ENCODE results near the gene BRMS1.
A peak's percentile ranks its signal among the peaks of the same experiment; 100 is the strongest.

The BRMS1 gene

DNA sequence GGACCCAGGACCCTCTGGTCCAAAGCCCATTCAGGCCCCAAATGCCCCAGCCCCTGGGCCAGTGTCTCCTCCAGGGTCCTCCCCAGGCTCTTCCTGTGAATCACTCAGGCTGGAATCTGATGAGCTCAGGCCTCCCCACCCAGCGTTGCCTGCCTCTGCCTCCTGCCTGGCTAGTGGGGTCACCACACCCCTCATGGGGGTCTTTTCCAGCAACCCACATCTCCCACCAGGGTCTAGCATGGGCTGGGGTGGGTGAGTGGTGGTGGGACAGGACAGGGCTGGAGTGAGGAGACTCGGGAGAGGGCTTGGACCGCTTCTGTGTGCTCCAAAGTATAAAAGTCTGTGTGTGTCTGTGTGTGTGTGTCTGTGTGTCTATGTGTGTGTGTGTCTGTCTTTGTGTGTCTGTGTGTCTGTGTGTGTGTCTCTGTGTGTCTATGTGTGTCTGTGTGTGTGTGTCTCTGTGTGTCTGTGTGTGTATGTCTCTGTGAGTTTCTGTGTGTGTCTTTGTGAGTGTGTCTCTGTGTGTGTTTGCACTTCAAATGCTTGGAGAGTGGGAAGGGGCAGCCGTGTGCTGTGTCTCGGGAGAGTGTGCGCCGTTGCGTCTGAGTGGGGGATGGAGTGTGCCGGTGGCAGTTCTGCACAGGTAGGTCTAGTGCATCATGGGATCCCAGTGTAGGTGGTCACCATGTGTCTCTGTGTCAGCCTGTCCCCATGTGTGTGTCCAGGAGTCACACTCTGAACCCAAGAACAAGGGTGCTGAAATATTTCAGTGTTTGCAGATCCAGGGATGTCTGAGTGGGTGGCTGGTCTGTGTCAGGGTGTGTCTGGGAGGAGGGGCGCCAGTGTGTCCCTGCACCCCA lies 17.5 kb downstream of the BRMS1 start:
- WGBS (ENCODE audit: insufficient coverage), result 97% methylated on average over 9 of the region's 10 CpGs
- no peak for DNase-seq
- H3K4me3 ChIP-seq (ENCODE audit: control insufficient read depth in 1 of 7, extremely low read depth in 1 of 7, insufficient read depth in 4 of 7, low read depth in 2 of 7, low read length in 6 of 7), result no peak overlapping the region
- H3K9me3 ChIP-seq (ENCODE audit: control extremely low read depth in 1 of 5, control insufficient read depth in 4 of 5, insufficient read depth in 2 of 5, low read depth in 1 of 5, low read length in 4 of 5), result no peaks in the 10 kb centered on the region
- CTCF ChIA-PET, result interaction anchor here (1.6 to 4.0 kb wide), 2 partner anchors 10 to 16 kb away, joined by 7 to 44 read pairs; partner anchors contain the start of gene CD248
- H3K4me1 ChIP-seq (ENCODE audit: control extremely low read depth in 1 of 4, control insufficient read depth in 4 of 4, insufficient read depth in 4 of 4, low read length in 3 of 4), result peaks cover 0 to 37% (median 24%) of the 10 kb centered on the region in 4 experiments
- POLR2A ChIA-PET, result no interaction called here
- H3K27me3 ChIP-seq (replicated peaks in 2 of 5; ENCODE audit: control insufficient read depth in 4 of 5, insufficient read depth in 5 of 5, low read length in 4 of 5), result no peaks in the 10 kb centered on the region
- no peaks in the 10 kb centered on the region for H3K36me3 ChIP-seq (ENCODE audit: control insufficient read depth in 4 of 4, insufficient read depth in 4 of 4, low read length in 3 of 4)
- no peak overlapping the region for H3K27ac ChIP-seq (ENCODE audit: insufficient read depth in 1 of 2, low read depth in 1 of 2, low read length in 2 of 2, poor library complexity in 1 of 2, severe bottlenecking in 2 of 2)

DNA sequence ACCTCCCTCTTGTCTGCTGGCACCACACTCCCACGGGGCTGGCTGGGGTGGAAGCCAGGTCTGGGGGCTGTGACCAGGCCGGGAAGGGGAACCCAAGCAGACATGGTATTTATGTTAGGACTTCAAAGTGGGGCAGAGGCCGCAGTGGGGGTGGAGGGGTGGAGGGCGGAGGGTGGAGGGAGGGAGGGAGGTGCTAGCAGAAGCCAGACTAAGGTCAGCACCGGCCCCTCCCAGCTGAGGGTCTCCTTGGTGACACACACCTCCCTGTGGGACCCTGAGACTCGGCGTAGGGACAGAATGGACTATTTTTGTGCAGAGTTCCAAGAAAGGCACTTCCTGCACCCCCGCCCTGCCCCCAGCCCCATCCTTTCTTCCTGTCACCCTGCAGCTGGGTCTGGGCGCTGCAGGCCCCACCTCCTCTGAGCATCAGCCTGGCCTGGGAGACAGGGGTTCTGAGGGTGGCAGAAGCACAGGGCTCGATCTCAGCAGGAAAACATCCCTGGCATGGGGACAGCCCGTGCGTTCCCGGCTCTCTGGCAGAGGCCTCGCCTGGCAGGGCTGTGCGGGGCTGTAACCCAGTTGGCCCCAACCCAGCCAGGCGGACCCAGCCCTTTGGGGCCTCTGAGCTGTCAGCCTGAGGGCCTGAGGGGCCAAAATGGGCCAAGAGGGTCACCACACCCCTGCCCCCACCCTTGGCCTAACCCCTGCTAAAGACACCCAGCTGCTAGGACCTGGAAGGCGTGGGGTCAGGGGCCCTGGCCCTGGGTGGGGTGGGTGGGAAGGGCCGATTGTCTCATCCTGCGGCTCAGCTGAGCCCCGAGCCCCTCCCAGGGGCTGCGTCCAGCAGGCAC lies 18.4 kb downstream of the BRMS1 start:
- Histone ChIP-seq H3K9me3 (ENCODE audit: control extremely low read depth in 1 of 5, control insufficient read depth in 4 of 5, insufficient read depth in 2 of 5, low read depth in 1 of 5, low read length in 4 of 5) (no peaks in the 10 kb centered on the region), H3K27me3 (replicated peaks in 2 of 5; ENCODE audit: control insufficient read depth in 4 of 5, insufficient read depth in 5 of 5, low read length in 4 of 5) (no peaks in the 10 kb centered on the region), H3K36me3 (ENCODE audit: control insufficient read depth in 4 of 4, insufficient read depth in 4 of 4, low read length in 3 of 4) (no peaks in the 10 kb centered on the region), H3K4me3 (ENCODE audit: control insufficient read depth in 1 of 7, extremely low read depth in 1 of 7, insufficient read depth in 4 of 7, low read depth in 2 of 7, low read length in 6 of 7) (no peak overlapping the region), H3K4me1 (ENCODE audit: control extremely low read depth in 1 of 4, control insufficient read depth in 4 of 4, insufficient read depth in 4 of 4, low read length in 3 of 4) (peaks cover 0 to 37% (median 24%) of the 10 kb centered on the region in 4 experiments), H3K27ac (ENCODE audit: insufficient read depth in 1 of 2, low read depth in 1 of 2, low read length in 2 of 2, poor library complexity in 1 of 2, severe bottlenecking in 2 of 2) (no peak overlapping the region)
- ChIA-PET CTCF (interaction anchor here (1.6 to 4.0 kb wide), 2 partner anchors 9 to 15 kb away, joined by 7 to 44 read pairs; partner anchors contain the start of gene CD248), POLR2A (no interaction called here)
- DNase-seq, result no peak
- 52% methylated on average over 18 of the region's 21 CpGs for WGBS (ENCODE audit: insufficient coverage)

DNA sequence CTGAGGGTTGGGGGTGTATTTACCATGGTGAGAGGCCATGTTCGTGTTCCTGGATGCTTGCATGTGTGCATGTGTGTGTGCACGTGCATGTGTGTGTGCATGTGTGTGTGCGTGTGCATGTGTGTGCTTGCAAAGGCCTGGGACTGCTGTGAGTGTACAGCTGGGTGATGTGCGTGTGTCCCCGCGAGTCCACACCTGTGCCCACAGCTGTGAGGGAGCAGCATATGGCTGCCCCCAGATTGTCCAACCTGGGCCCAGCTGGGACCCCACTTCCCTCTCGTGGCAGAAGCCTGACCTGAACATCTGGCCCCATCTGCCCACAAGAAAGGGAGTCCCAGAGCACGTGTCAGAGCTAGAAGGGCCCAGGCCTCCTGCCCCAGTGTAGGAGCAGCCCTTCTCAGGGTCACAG lies 19.6 kb downstream of the BRMS1 start:
- no peaks in the 10 kb centered on the region for H3K27me3 ChIP-seq (replicated peaks in 2 of 5; ENCODE audit: control insufficient read depth in 4 of 5, insufficient read depth in 5 of 5, low read length in 4 of 5)
- no peak overlapping the region for H3K27ac ChIP-seq (ENCODE audit: insufficient read depth in 1 of 2, low read depth in 1 of 2, low read length in 2 of 2, poor library complexity in 1 of 2, severe bottlenecking in 2 of 2)
- peaks cover 0 to 37% (median 24%) of the 10 kb centered on the region in 4 experiments for H3K4me1 ChIP-seq (ENCODE audit: control extremely low read depth in 1 of 4, control insufficient read depth in 4 of 4, insufficient read depth in 4 of 4, low read length in 3 of 4)

DNA sequence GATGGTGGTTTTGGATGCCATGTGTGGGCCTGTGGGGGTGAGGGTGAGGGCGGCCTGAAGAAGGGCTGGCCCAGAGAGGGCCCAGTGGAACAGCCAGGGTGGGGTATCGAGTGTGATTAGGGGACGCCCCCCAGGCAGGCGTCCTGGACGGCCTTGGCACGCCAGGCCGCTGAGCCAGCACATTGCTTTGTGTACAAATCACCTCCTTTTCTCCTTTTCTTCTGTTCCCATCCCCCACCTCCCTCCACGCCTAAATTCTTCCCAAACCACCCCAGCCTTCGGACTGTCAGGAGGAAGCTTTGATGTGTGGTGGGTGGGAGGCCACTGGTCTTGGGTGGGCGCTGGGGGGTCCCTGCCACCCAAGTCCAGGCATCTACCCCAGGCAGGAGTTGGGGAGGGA lies 20.2 kb downstream of the BRMS1 start:
- WGBS (ENCODE audit: insufficient coverage), result 100% methylated on average over 3 of the region's 10 CpGs
- CTCF ChIA-PET, result interaction anchor here (1.4 to 4.0 kb wide), 2 partner anchors 13 to 30 kb away, joined by 3 to 44 read pairs; no protein-coding TSS in a partner anchor
- Histone ChIP-seq H3K27me3 (replicated peaks in 2 of 5; ENCODE audit: control insufficient read depth in 4 of 5, insufficient read depth in 5 of 5, low read length in 4 of 5) (no peaks in the 10 kb centered on the region), H3K27ac (ENCODE audit: insufficient read depth in 1 of 2, low read depth in 1 of 2, low read length in 2 of 2, poor library complexity in 1 of 2, severe bottlenecking in 2 of 2) (no peak overlapping the region), H3K4me1 (ENCODE audit: control extremely low read depth in 1 of 4, control insufficient read depth in 4 of 4, insufficient read depth in 4 of 4, low read length in 3 of 4) (peaks cover 0 to 37% (median 24%) of the 10 kb centered on the region in 4 experiments), H3K4me3 (ENCODE audit: control insufficient read depth in 1 of 7, extremely low read depth in 1 of 7, insufficient read depth in 4 of 7, low read depth in 2 of 7, low read length in 6 of 7) (no peak overlapping the region), H3K36me3 (ENCODE audit: control insufficient read depth in 4 of 4, insufficient read depth in 4 of 4, low read length in 3 of 4) (no peaks in the 10 kb centered on the region), H3K9me3 (ENCODE audit: control extremely low read depth in 1 of 5, control insufficient read depth in 4 of 5, insufficient read depth in 2 of 5, low read depth in 1 of 5, low read length in 4 of 5) (no peaks in the 10 kb centered on the region)
- no peak for DNase-seq
- POLR2A ChIA-PET, result no interaction called here

More for the DNA sequence above, 19.6 kb downstream of the BRMS1 start:
- Histone ChIP-seq H3K4me3 (ENCODE audit: control insufficient read depth in 1 of 7, extremely low read depth in 1 of 7, insufficient read depth in 4 of 7, low read depth in 2 of 7, low read length in 6 of 7) (no peak overlapping the region), H3K36me3 (ENCODE audit: control insufficient read depth in 4 of 4, insufficient read depth in 4 of 4, low read length in 3 of 4) (no peaks in the 10 kb centered on the region), H3K9me3 (ENCODE audit: control extremely low read depth in 1 of 5, control insufficient read depth in 4 of 5, insufficient read depth in 2 of 5, low read depth in 1 of 5, low read length in 4 of 5) (no peaks in the 10 kb centered on the region)
- POLR2A ChIA-PET, result interaction anchor here (0.5 kb wide), 1 partner anchor 140 kb away, joined by 3 read pairs; no protein-coding TSS in a partner anchor
- DNase-seq, result peak in 2 of 3 donors; percentile 77 to 87
- 58% methylated on average over 5 of the region's 8 CpGs for WGBS (ENCODE audit: insufficient coverage)
- CTCF ChIA-PET, result interaction anchor here (1.4 to 4.0 kb wide), 2 partner anchors 13 to 29 kb away, joined by 3 to 44 read pairs; no protein-coding TSS in a partner anchor

DNA sequence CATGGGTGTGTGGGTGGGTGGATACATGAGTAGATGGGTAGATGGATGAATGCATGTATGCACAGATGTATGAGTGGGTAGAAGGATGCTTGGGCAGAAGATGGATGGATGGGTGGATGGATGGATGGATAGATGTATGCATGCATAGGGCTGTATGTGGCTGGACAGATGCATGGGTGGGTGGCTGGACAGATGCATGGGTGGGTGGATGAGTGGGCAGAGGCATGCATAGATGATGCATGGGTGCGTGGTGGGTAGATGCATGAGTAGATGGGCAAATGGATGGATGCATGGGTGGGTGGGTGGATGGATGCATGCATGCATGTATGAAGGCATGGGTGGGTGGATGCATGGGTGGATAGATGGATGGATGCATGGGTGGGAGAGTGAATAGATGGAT lies 21.2 kb downstream of the BRMS1 start:
- Histone ChIP-seq H3K9me3 (ENCODE audit: control extremely low read depth in 1 of 5, control insufficient read depth in 4 of 5, insufficient read depth in 2 of 5, low read depth in 1 of 5, low read length in 4 of 5) (no peaks in the 10 kb centered on the region), H3K27ac (ENCODE audit: insufficient read depth in 1 of 2, low read depth in 1 of 2, low read length in 2 of 2, poor library complexity in 1 of 2, severe bottlenecking in 2 of 2) (no peak overlapping the region), H3K4me1 (ENCODE audit: control extremely low read depth in 1 of 4, control insufficient read depth in 4 of 4, insufficient read depth in 4 of 4, low read length in 3 of 4) (peaks cover 6 to 44% (median 28%) of the 10 kb centered on the region in 4 experiments), H3K4me3 (ENCODE audit: control insufficient read depth in 1 of 7, extremely low read depth in 1 of 7, insufficient read depth in 4 of 7, low read depth in 2 of 7, low read length in 6 of 7) (no peak overlapping the region), H3K36me3 (ENCODE audit: control insufficient read depth in 4 of 4, insufficient read depth in 4 of 4, low read length in 3 of 4) (no peaks in the 10 kb centered on the region), H3K27me3 (replicated peaks in 2 of 5; ENCODE audit: control insufficient read depth in 4 of 5, insufficient read depth in 5 of 5, low read length in 4 of 5) (no peaks in the 10 kb centered on the region)
- DNase-seq, result no peak
- POLR2A ChIA-PET, result no interaction called here
- CTCF ChIA-PET, result interaction anchor here (1.4 to 4.0 kb wide), 2 partner anchors 12 to 31 kb away, joined by 3 to 44 read pairs; no protein-coding TSS in a partner anchor
- 100% methylated on average over 1 of the region's 1 CpG for WGBS (ENCODE audit: insufficient coverage)

DNA sequence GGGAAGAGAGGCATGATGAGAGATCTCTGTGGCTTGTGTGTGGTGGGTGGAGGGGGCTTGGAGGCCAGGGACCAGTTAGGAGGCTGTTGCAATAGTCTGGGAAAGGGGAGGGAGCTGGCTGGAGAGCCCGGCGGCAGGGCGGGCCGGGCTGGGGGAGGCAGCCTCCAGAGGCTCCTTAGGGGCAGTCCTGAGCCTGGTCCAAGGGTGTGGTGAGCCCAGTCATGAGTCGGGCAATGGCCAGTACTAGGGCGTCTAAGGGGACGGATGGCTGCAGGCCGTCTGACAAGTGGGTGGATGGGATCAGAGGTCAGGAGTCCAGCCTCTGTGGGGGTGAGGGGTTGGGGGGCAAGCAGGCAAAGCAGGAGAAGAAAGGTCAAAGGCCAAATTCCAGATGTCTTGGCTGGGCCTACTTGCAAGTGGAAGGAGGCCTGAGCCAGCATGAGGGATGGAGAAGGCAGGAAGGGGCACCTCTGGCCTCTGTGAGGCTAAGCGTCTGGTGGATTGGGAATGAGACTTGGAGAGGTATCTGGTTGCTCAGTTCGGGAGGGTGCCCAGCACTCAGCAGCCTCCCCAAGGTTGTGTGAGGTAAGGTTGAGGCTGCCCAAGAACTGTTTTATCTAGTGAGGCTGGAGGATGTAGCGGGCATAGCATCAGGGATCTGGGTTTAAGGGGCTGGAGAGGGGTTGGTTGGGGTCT lies 22.0 kb downstream of the BRMS1 start:
- DNase-seq, result no peak
- WGBS (ENCODE audit: insufficient coverage), result 97% methylated on average over 7 of the region's 11 CpGs
- H3K27ac ChIP-seq (ENCODE audit: insufficient read depth in 1 of 2, low read depth in 1 of 2, low read length in 2 of 2, poor library complexity in 1 of 2, severe bottlenecking in 2 of 2), result no peak overlapping the region
- H3K27me3 ChIP-seq (replicated peaks in 2 of 5; ENCODE audit: control insufficient read depth in 4 of 5, insufficient read depth in 5 of 5, low read length in 4 of 5), result no peaks in the 10 kb centered on the region
- H3K4me1 ChIP-seq (ENCODE audit: control extremely low read depth in 1 of 4, control insufficient read depth in 4 of 4, insufficient read depth in 4 of 4, low read length in 3 of 4), result peaks cover 11 to 45% (median 29%) of the 10 kb centered on the region in 4 experiments
- H3K4me3 ChIP-seq (ENCODE audit: control insufficient read depth in 1 of 7, extremely low read depth in 1 of 7, insufficient read depth in 4 of 7, low read depth in 2 of 7, low read length in 6 of 7), result no peak overlapping the region
- no peaks in the 10 kb centered on the region for H3K9me3 ChIP-seq (ENCODE audit: control extremely low read depth in 1 of 5, control insufficient read depth in 4 of 5, insufficient read depth in 2 of 5, low read depth in 1 of 5, low read length in 4 of 5)
- ChIA-PET CTCF (interaction anchor here (1.8 kb wide), 2 partner anchors 12 kb away, joined by 7 to 8 read pairs; partner anchors contain the start of gene RIN1), POLR2A (no interaction called here)
- no peaks in the 10 kb centered on the region for H3K36me3 ChIP-seq (ENCODE audit: control insufficient read depth in 4 of 4, insufficient read depth in 4 of 4, low read length in 3 of 4)
